Glutamatergic neuron (in vitro differentiated cells): Measurements from ENCODE around the gene GFM1. TPM values are rescaled to one million over a fixed set of nuclear protein-coding genes. Genes with fewer than 3 reads are reported as not detected.

Source experiments
- DNase-seq: peaks from one replicate; pipeline ENCODE4 v3.0.0; 2022
- H3K27ac Mint-ChIP-seq: one replicate; pipeline ENCODE4 v1.8.0; 2020; ENCODE audit warnings: mild to moderate bottlenecking, mixed read lengths, inconsistent platforms; ENCODE audit not compliant: unreplicated experiment
- H3K27me3 Mint-ChIP-seq: one replicate; pipeline ENCODE4 v1.8.0; 2020; ENCODE audit warnings: mild to moderate bottlenecking, moderate library complexity, mixed read lengths, inconsistent platforms; ENCODE audit not compliant: unreplicated experiment
- H3K36me3 Mint-ChIP-seq: one replicate; pipeline ENCODE4 v1.8.0; 2020; ENCODE audit warnings: mild to moderate bottlenecking, mixed read lengths, inconsistent platforms; ENCODE audit not compliant: unreplicated experiment
- H3K4me1 Mint-ChIP-seq: one replicate; pipeline ENCODE4 v1.8.0; 2020; ENCODE audit warnings: mild to moderate bottlenecking, low read depth, mixed read lengths, inconsistent platforms; ENCODE audit not compliant: unreplicated experiment
- H3K4me3 Mint-ChIP-seq: one replicate; pipeline ENCODE4 v1.8.0; 2020; ENCODE audit warnings: mild to moderate bottlenecking, mixed read lengths, inconsistent platforms; ENCODE audit not compliant: unreplicated experiment
- H3K9me3 Mint-ChIP-seq: one replicate; pipeline ENCODE4 v1.8.0; 2020; ENCODE audit warnings: mild to moderate bottlenecking, moderate library complexity, mixed read lengths, inconsistent platforms; ENCODE audit not compliant: unreplicated experiment
- CTCF ChIP-seq: fragments of 200-600 bp; sonication (generic); IDR thresholded peaks from one replicate; pipeline ENCODE4 v1.5.0; 2021; ENCODE audit not compliant: partially characterized antibody, unreplicated experiment
- long read RNA-seq: library from polyadenylated mRNA; unstranded; transcript quantifications from one replicate; pipeline ENCODE4 v2.0.0, GENCODE V29; 2020; ENCODE audit not compliant: unreplicated experiment
- total RNA-seq: library from RNA; stranded (reverse); fragmentation: NEBNext Ultra II Directional; extraction: Animal tissue kit (Norgen Biotek cat#: 25700); gene quantifications from one replicate; pipeline ENCODE4 v1.2.1, GENCODE V29; 2021; ENCODE audit not compliant: unreplicated experiment

GFM1 gene
- total RNA-seq, result 61.4 TPM
- long read RNA-seq, transcript GFM1-210 (18 exons, 3,721 nt), result major isoform, 16 of 24 reads
- long read RNA-seq, partial matches to known transcripts, result 2 of 24 reads
- long read RNA-seq, other reads (novel, unspliced or antisense), result 2 of 24 reads

- Mint-ChIP-seq H3K4me1 (no peaks in the 10 kb centered on the region), H3K36me3 (no peaks in the 10 kb centered on the region), H3K27ac (peak within 1 kb of the TSS; percentile 89), H3K9me3 (no peaks in the 10 kb centered on the region), H3K4me3 (peak within 1 kb of the TSS; percentile 97), H3K27me3 (peaks cover 1% of the 10 kb centered on the region)
- peak; percentile 90 for DNase-seq
- peak; percentile 46 for TF ChIP-seq CTCF
Observed at GRCh38 chr3:158644345-158644908, at the start of gene GFM1. Gene GFM1, plus strand, starts transcription at chr3:158644527. Its CDS starts 108 bp downstream, at chr3:158644635.

GRCh38 chr3:158600787-158601186, 43.5 kb upstream of the GFM1 start:
- Mint-ChIP-seq H3K27me3 (no peaks in the 10 kb centered on the region), H3K4me1 (no peaks in the 10 kb centered on the region), H3K9me3 (no peaks in the 10 kb centered on the region), H3K36me3 (no peaks in the 10 kb centered on the region), H3K27ac (no peak overlapping the region), H3K4me3 (no peak overlapping the region)
- no peak for TF ChIP-seq CTCF
- no peak for DNase-seq

- Mint-ChIP-seq H3K4me1 (no peaks in the 10 kb centered on the region), H3K4me3 (no peak overlapping the region), H3K36me3 (no peaks in the 10 kb centered on the region), H3K27ac (no peak overlapping the region), H3K9me3 (no peaks in the 10 kb centered on the region), H3K27me3 (no peaks in the 10 kb centered on the region)
- DNase-seq, result no peak
- no peak for TF ChIP-seq CTCF
Observed at GRCh38 chr3:158602227-158602626, 42.1 kb upstream of the GFM1 start.

GRCh38 chr3:158617982-158618875, 26.1 kb upstream of the GFM1 start:
- Mint-ChIP-seq H3K27me3 (no peaks in the 10 kb centered on the region), H3K36me3 (peaks cover 13% of the 10 kb centered on the region), H3K9me3 (peaks cover 6% of the 10 kb centered on the region), H3K4me3 (no peak overlapping the region), H3K27ac (no peak overlapping the region), H3K4me1 (no peaks in the 10 kb centered on the region)
- TF ChIP-seq CTCF, result no peak
- DNase-seq, result no peak

GRCh38 chr3:158625881-158626280, 18.4 kb upstream of the GFM1 start:
- Mint-ChIP-seq H3K4me1 (no peaks in the 10 kb centered on the region), H3K4me3 (no peak overlapping the region), H3K9me3 (no peaks in the 10 kb centered on the region), H3K36me3 (peaks cover 9% of the 10 kb centered on the region), H3K27me3 (peaks cover 4% of the 10 kb centered on the region), H3K27ac (no peak overlapping the region)
- no peak for DNase-seq
- no peak for TF ChIP-seq CTCF
